ENCODE measurements around the gene THSD7A. TPM values are rescaled to one million over a fixed set of nuclear protein-coding genes. Genes with fewer than 3 reads are reported as not detected.

THSD7A gene
- total and polyA plus RNA-seq, 10 of the 15 experiments (the other 5 are each of a cell fraction or from before 2014, with no cell fraction given), result 0.03 to 0.09 (median 0.03) TPM; not detected in 7

DNA sequence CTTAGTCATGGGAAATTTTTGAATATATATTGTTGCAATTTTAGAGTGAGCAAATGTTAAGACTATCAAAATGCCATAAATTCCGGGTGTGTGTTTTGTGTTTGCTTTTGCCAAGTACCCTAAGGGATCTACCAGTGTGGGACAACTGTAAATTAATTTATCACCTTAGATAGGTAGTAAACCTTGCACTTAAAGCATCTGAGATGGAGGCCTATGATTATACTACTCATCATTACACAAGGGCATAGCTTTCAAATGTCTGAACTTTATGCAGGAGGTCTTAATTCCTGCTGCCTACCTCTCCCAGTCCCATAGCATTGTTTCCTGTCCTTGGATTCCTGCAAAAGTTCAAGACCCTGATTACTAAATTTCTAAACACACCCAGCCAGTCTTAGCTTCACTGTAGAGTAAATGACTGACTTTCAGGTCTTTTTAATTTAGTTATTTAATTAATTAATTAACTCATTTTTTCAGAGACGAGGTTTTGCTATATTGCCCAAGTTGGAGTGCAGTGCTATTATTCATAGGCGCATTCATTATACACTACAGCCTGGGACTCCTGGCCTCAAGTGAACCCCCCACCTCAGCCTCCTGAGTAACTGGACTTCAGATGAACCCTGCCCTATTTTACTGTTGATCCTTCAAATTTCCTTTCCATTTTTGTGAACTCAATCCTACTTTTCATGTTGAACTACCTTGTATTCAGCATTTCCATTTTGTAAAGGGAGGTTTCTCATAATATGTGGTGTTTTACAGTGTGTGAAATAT, 47.0 kb downstream of the THSD7A start:
- no peaks in the 10 kb centered on the region for H4K20me1 ChIP-seq (ENCODE audit: control insufficient read depth, insufficient read depth)
- H3K9ac ChIP-seq (ENCODE audit: control insufficient read depth, insufficient read depth, low read length), result no peak overlapping the region
- intact Hi-C loops (cut with micrococcal nuclease; ENCODE audit: unreplicated experiment), result no loop called here
- BruUV-seq (replicated peaks), result no TSS peak
- H3K27ac ChIP-seq (ENCODE audit: control insufficient read depth, insufficient read depth), result no peak overlapping the region
- no peaks in the 10 kb centered on the region for H3K36me3 ChIP-seq (ENCODE audit: control insufficient read depth in 2 of 2, insufficient read depth in 2 of 2, low read length in 1 of 2)
- no peaks in the 10 kb centered on the region for H3K79me2 ChIP-seq (ENCODE audit: control insufficient read depth, insufficient read depth, low read length)
- no peaks in the 10 kb centered on the region for H3K27me3 ChIP-seq (replicated peaks in 1 of 2; ENCODE audit: control insufficient read depth in 2 of 2, insufficient read depth in 2 of 2, low read length in 1 of 2)
- in situ Hi-C loops (cut with MboI), result no loop called here
- FAIRE-seq (no peak), DNase-seq (ENCODE audit: low read depth, low spot score) (no peak), ATAC-seq (no peak)
- TF ChIP-seq ZNF622 (IDR thresholded peaks at IDR 0.05), result no peak
- TF ChIP-seq TARDBP (IDR thresholded peaks at IDR 0.05; ENCODE audit: borderline replicate concordance), result no peak
- TF ChIP-seq NFYB (IDR thresholded peaks at IDR 0.05; ENCODE audit: insufficient read depth, low read depth, low read length), result no peak
- TF ChIP-seq PAX8 (IDR thresholded peaks at IDR 0.05), result no peak
- H3K4me2 ChIP-seq (ENCODE audit: control insufficient read depth, insufficient read depth), result no peak overlapping the region
- RAD21 ChIA-PET (ENCODE audit: unreplicated experiment), result no interaction called here
- no peak overlapping the region for H3K4me3 ChIP-seq
- POLR2A ChIA-PET, result no interaction called here
- whole genome bisulfite sequencing (ENCODE audit: insufficient coverage, insufficient replicate concordance, low lambda C conversion rate, missing lambda C conversion rate), result 30% methylated on average over 3 of the region's 3 CpGs
- CTCF ChIA-PET, result no interaction called here
- H3K9me3 ChIP-seq (replicated peaks; ENCODE audit: control insufficient read depth, insufficient read depth, low read length), result no peaks in the 10 kb centered on the region
- SMC1A ChIA-PET (ENCODE audit: uncharacterized antibody, unreplicated experiment), result no interaction called here
- no peak overlapping the region for H2AFZ ChIP-seq (ENCODE audit: control insufficient read depth, low read depth, low read length)
- no peaks in the 10 kb centered on the region for H3K4me1 ChIP-seq (ENCODE audit: control insufficient read depth, insufficient read depth, low read length)

DNA sequence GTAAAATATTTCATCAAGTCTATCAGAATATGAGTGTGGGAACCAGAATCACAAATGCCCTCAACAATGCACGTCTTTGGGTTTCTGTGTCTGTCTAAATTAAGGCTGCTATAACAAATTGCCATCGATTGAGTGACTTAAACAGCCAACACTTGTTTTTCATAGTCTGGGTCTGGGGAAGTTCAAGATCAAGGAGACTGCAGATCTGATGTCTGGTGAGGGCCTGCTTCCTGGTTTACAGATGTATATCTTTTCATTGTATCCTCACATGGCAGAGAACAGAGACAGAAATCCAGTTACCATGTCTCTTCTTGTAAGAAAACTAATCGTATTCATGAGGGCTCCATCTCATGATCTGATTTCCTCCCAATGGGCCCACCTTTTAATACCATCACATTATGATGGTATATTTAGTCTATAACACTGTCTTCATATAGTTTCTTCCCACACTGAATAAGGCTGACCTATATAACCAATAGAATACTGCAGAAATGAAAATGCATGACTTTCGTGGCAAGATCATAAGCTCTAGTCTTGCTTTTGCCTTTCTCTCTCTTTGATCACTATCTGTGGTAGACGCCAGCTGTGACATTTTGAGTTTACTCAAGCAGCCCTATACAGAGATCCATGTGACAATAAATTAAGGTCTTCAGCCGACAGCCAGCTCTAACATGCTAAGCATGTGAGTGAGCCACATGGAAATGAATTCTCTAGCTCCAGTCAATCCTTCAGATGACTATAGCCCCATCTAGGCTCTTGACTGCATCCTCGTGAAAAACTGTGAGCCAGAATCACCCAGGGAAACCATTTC, 51.9 kb downstream of the THSD7A start:
- WGBS (ENCODE audit: insufficient coverage, insufficient replicate concordance, low lambda C conversion rate, missing lambda C conversion rate), result 11% methylated on average over 7 of the region's 7 CpGs
- H3K36me3 ChIP-seq (ENCODE audit: control insufficient read depth in 2 of 2, insufficient read depth in 2 of 2, low read length in 1 of 2), result no peaks in the 10 kb centered on the region
- no peaks in the 10 kb centered on the region for H3K27me3 ChIP-seq (replicated peaks in 1 of 2; ENCODE audit: control insufficient read depth in 2 of 2, insufficient read depth in 2 of 2, low read length in 1 of 2)
- H4K20me1 ChIP-seq (ENCODE audit: control insufficient read depth, insufficient read depth), result no peaks in the 10 kb centered on the region
- ChIA-PET POLR2A (no interaction called here), RAD21 (ENCODE audit: unreplicated experiment) (no interaction called here), SMC1A (ENCODE audit: uncharacterized antibody, unreplicated experiment) (interaction anchor here (0.7 kb wide), 1 partner anchor 30 kb away, joined by 3 read pairs; no protein-coding TSS in a partner anchor), CTCF (no interaction called here)
- intact Hi-C loops (cut with micrococcal nuclease; ENCODE audit: unreplicated experiment), result no loop called here
- H3K27ac ChIP-seq (ENCODE audit: control insufficient read depth, insufficient read depth), result no peak overlapping the region
- no peaks in the 10 kb centered on the region for H3K4me1 ChIP-seq (ENCODE audit: control insufficient read depth, insufficient read depth, low read length)
- no peak; the same call in 1 of the 3 replicates for ATAC-seq
- H2AFZ ChIP-seq (ENCODE audit: control insufficient read depth, low read depth, low read length), result no peak overlapping the region
- no peak for FAIRE-seq
- no peak overlapping the region for H3K4me3 ChIP-seq
- no peak overlapping the region for H3K9ac ChIP-seq (ENCODE audit: control insufficient read depth, insufficient read depth, low read length)
- BruUV-seq (replicated peaks), result no TSS peak
- no peaks in the 10 kb centered on the region for H3K79me2 ChIP-seq (ENCODE audit: control insufficient read depth, insufficient read depth, low read length)
- no peak for DNase-seq (ENCODE audit: low read depth, low spot score)
- H3K9me3 ChIP-seq (replicated peaks; ENCODE audit: control insufficient read depth, insufficient read depth, low read length), result no peaks in the 10 kb centered on the region
- in situ Hi-C loops (cut with MboI), result no loop called here
- H3K4me2 ChIP-seq (ENCODE audit: control insufficient read depth, insufficient read depth), result no peak overlapping the region
- TF ChIP-seq RUNX3 (IDR thresholded peaks at IDR 0.05; ENCODE audit: low read length) (no peak), ESRRA (IDR thresholded peaks at IDR 0.05; ENCODE audit: low read length) (no peak), NRF1 (conservative IDR thresholded peaks at IDR 0.05; ENCODE audit: low read depth, low read length) (no peak), SRF (IDR thresholded peaks at IDR 0.05; ENCODE audit: low read depth in 2 of 2, low read length in 2 of 2) (no peak), SREBF2 (IDR thresholded peaks at IDR 0.05; ENCODE audit: low read length) (no peak), ZNF207 (IDR thresholded peaks at IDR 0.05; ENCODE audit: borderline replicate concordance) (no peak), SMAD1 (IDR thresholded peaks at IDR 0.05; ENCODE audit: low read depth, partially characterized antibody) (no peak), BRCA1 (IDR thresholded peaks at IDR 0.05; ENCODE audit: low read depth, low read length) (no peak), TARDBP (IDR thresholded peaks at IDR 0.05; ENCODE audit: borderline replicate concordance) (no peak)
